Stimulated activated CD8-positive, alpha-beta memory T cell treated with anti-CD3 and anti-CD28 coated beads, Interleukin-15, amount 100 ng/mL, for 4 hours (primary cell): ENCODE data around the gene TP53AIP1.

Source experiments
- DNase-seq, 2 donors: peaks; one replicate each; pipeline ENCODE4 v3.0.0-alpha.2; 2020; ENCODE audit warnings: low read depth in 2 of 2

The TP53AIP1 gene

DNA sequence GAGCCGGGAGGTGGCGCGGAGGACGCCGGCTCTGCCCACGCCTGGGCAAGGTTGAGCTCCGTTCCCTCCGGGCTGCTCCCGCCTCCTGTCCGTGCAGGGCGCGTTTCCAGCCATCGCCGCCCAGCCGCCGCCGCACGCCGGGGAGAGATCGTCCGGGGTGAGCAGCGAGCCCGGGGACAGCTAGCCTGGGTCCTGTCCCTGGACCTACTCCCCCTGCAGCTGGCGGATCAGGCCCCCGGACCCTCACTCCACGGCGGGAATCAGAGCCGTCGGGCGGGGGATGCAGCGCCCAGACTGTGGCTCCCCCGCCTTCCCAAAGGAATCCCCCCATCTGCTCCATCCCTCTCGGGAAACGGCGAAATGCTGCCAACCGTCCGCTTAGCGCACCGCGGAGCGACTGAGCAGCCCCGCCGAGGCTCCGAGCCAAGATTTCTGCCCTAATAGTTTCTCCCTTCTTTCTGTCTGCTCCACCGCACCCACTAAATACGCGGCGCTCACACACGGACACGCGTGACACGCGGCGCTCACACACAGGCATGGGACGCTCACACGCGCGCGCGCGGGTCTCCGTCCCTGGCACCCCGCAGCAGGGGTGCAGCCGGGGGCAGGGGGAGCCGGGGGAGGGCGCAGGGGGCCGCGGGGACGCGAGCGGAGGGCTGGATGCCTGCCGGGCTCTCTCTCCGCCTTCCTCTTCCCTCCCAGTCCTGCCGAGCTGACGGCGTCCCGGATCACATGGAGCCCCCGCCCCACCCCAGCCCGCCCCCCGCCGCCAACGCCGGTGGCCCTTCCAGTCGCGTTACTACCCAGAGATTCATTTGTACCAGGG is 51.9 kb downstream of the TP53AIP1 start, which contains the start of gene KCNJ5:
Gene KCNJ5, plus strand, starts transcription at position 814 of the 826 bp plus-strand sequence. CDS start 19,918 bp downstream, outside the sequence.
- DNase-seq = no peak

DNA sequence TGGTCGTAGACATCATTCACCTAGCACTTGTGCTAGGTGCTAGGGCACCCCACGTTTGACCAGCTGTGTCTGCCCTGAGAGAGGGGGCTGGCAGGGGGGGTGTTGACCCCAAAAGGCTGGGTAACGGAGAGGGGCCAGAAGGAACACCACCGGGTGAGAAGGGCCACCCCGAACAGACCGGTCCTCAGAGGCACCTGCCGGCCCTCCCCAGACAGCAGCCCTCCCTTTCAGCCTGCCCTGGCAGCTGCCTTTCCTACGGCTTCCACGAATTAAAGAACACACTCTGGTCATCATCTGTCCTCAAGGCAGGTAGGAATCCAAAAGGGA is 52.5 kb downstream of the TP53AIP1 start:
- no peak for DNase-seq

DNA sequence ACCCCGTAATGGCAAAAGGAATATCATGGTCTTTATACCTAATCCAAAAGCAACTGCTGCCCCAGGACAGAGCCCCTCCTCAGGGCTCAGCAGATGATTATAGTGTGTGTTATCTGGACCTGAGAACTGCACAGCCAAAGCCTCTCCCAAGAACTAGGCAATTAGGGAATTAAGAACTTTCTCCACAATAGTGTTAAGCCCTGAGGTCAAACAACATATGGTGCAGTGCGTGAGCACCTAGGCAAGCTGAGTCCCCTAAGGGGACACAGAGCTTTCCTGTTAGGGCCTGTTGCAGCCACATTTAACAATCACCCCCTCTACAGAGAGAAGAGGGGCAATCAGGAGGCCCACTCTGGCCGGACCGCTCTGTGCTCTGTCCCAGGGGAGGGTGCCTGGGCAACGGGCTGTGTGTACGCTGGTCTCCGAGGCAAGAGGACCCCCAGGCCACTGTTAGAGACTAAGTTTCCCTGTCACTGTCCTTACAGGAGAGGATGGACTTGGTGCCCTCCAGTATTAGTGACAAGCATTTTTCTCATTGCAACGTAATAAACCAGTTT is 52.9 kb downstream of the TP53AIP1 start:
- DNase-seq = no peak

DNA sequence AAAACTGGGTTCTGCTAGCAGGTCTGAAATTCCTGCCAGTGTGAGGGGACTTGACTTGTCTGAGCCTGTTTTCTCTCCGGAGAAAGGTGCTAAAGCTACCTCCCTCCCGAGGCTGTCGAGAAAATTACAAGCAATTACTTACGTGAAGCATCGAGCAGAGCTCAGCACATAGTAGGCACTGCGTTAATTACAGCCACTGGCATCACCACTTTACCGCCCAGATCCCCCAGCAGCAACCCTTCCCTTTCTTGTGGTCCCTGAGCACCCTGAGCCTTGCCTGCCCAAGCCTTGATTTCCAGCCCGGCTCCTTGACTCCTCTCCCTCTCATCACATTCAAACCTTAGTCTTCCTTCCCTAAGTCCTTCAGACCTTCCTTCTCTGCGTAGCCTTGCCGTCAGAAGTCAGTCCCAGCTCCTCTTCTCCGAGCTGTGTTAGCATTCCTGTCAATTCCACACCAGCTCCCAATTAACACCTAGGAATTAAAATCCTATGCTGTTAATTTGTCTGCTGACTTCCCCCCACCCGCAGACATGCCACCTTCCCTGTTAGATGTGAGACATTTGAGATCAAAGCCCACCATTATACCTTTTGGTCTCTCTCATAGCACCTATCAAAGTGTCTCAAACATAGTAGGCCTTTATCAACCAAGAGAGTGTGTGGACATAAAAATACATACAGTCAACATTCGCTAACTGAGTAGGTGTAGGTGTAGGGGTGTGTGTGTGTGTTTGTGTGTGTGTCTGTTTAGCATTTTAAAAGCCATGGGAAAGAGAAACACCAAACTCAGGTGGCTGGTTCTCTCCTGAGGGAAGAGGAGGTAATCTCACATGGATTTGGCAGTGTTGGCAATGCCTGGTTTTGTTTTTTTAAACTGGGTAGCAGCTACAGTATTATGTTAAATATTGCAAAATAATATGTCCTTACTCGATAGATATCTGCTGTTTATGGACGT is 54.4 kb downstream of the TP53AIP1 start:
- DNase-seq = no peak

DNA sequence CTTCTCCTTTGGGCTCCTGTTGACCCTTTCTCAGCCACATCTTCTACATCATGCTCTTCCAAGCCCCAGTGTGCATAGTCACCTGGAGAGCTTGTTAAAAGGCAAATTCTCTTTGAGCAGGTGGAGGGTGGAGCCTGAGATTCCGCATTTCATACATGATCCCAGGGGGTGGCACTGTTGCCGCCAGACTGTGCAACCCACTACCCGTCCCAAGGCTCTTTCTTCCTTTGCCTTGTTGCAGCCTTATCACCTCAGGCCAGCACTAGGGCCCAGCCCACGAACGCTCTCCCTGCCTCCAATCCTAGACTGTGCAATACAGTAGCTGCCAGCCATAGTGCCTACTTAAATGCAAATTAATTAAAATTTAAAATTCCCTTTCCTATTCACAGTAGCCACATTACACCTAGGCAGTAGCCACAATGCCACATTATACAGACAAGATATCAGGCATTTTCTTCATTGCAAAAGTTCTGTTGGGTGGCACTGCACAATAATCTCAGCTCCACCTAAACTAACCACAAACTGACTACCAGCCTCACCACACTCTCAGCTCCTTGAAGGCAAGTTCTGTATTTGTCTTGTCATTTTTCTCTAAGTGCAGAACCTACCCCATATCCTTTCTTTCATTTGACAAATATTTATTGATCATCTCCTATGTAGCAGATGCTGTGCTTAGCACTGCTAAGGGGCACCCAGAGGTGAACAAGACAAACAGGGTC is 56.1 kb downstream of the TP53AIP1 start:
- no peak for DNase-seq
